Mucosa of gallbladder (tissue), 1 donor: ENCODE data around the gene CYTH2. TPM values are rescaled to one million over a fixed set of nuclear protein-coding genes. Genes with fewer than 3 reads are reported as not detected.
A peak's percentile ranks its signal among the peaks of the same experiment; 100 is the strongest.
"Not testable (repeated sequence)": the region's sequence is repeated elsewhere in the genome, so short reads cannot be mapped to it uniquely, and the experiment has no call there.

Experiments used
- DNase-seq: peaks from one replicate; pipeline ENCODE4 v3.0.0-alpha.2; 2020; ENCODE audit warnings: low spot score
- total RNA-seq: library from RNA; stranded (reverse); gene quantifications from one replicate; pipeline ENCODE4 v1.2.1, GENCODE V29; 2021
- donor health status: DM: no; HTN: no; CAD: no.

The CYTH2 gene
- total RNA-seq, 1 donor from 2014 or later, result 141 TPM

DNA sequence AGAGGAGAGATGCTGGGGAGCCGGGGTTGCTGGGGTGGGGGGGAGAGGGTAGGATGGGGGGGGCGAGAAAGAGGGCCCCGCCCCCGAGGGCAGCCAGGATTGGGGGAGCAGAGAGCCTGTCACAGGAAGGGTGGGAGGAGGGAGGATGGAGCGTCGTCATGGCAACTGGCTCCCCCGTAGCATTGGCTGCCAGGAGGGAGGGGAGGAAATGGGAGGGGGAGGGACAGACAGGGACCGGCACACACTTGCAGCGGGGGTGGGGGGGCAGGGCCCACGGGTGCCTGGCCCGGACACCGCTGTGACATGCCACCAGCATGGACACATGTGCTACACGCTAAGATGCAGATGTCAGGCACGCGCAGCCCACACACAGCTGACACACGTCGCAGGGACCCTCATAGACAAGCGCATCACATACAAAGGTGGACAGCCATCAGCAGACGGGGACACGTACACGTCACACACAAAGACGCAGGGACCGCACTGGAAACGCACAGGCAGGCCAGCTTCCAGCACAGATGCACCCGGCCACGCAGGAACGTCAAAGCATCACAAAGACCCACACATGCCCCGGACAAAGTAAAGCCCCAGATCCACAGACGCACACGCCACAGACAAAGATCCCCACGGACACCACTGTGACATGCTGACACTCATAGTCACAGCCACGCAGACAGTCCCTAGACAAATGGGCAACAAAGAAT lies 42.8 kb downstream of the CYTH2 start, which contains the start of gene LMTK3:
LMTK3 (minus strand) TSS at position 36 of the 704 bp plus-strand sequence. CDS start 259 bp downstream, outside the sequence.
- no peak for DNase-seq

DNA sequence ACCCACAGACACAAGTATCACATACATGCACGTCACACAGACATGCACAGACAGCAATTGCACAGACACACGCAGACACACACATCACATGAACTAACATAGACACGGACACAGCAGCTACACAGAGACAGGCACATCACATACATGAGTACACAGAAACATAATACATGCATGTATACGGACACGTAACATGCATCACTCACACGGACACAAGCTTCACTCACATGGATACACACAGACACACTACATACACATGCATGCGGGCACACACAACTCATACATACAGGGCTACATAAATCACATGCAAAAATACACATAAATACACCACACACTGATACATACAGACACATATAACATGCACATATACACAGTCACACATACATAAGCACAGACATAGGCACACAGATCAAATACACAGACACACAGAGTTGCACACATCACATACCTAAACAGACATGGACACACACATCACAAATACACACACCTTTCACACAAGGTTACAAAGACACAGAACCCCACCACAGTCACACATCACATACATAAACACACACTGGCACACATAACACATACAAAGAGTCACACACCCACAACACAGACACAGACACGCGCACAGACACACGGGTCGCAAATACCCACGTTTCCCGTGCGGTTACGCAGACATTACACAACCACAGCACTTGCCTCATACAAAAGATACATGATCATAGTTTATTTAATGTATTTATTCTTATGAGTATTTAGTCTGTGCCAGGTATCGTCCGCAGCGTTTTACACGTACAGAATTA lies 43.5 kb downstream of the CYTH2 start:
- no peak for DNase-seq

DNA sequence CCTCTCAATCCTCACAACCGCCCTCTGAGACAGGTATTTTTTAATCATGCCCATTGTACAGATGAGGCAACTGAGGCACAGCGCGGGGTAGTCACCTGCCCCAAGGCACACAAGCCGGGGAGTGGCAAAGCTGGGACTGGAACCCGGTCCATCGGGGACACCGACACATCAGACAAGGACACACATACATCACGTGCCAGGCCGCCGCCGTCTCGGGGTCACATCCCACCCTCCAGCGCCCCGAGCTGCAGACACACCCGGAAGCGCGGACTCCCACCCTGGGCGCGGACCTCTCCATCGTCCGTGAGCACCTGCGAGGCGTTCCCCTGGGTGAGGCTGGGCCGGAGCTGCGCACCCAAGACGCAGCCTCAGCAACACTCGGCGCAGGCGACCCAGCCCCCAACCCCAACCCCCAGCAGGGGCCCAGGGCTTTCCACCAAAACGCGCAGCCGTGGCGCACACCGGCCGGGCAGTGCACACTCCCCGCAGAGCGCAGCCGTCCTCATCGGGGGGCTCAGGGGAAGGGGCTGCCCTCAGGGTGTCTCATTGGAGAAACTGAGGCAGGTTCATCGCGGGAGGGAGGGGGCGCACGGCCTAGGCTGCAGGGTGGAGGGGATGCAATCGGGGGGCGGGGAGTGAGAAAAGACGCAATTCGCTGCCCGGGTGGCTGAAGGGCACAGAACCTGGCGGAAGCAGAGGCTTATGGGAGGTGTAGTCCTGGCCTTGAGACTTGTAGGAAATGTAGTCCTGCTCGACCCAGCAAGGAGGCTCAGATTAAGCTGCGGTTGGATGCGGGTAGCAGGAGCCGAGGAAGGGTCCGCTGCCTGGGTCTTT lies 44.3 kb downstream of the CYTH2 start:
- DNase-seq, result peak; percentile 74

DNA sequence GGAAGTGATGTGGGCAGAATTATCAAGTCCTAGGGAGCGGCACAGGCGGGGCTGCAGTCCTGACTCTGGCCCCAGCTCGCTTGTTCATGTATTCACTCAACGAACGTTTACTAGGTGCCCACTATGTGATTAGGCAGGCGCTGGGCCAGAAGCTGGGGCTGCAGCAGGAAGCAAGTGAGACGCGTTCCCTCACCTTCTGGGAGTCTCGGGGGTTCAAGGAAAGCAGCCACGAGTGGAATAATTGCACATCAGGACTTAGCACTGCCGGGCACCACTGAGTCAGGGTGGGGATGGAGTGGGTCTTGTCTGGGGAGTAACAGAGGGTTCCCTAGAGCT lies 44.9 kb downstream of the CYTH2 start:
- no peak for DNase-seq

DNA sequence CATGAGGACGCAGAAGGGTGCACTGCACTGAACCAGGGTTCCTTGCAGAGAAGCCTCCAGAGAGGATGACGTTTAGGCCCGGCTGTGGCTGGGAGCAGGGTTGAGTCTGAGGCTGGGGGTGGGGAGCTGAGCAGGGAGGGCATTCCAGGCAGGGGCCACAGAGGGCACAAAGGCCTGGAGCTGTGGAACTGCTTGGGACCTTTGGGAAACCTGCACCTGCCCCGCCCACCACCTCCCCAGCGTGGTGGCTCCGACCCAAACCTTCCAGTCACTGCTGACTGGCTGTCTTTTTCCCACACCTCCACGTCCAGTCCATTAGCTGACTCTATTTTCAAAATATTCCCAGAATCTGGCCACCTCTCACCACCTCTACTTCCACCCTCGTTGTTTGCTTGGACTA lies 47.4 kb downstream of the CYTH2 start:
- no peak for DNase-seq

DNA sequence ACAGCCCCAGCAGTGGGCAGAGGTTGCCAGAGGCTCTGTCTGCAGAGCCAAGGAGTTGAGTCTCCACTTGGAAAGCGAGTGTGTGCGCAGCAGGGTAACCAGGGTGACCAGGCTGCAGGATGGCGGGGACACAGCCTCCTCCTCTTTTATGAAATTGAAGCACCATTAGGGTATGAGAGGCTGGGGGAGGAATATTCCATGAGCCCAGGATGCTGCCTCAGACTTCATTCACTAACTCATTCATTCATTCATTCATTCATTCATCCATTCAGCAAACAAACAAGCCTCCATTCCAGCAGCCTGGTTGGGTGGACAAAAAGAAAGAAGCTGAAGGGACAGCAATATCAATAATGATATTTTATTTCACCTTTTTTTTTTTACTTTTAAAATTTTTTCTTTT lies 49.0 kb downstream of the CYTH2 start:
- DNase-seq, result no peak

DNA sequence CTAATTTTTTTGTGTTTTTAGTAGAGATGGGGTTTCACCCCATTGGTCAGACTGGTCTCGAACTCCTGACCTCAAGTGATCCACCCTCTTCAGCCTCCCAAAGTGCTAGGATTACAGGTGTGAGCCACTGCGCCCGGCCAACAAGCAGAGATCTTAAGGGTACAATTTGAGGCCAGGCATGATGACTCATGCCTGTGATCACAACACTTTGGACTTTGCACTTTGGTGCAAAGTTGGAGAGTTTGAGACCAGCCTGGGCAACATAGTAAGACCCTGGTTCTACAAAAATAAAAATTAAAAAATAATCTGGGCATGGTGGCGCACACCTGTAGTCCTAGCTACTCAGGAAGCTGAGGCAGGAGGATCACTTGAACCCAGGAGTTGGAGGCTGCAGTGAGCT lies 50.3 kb downstream of the CYTH2 start:
- DNase-seq, result not testable (repeated sequence)

DNA sequence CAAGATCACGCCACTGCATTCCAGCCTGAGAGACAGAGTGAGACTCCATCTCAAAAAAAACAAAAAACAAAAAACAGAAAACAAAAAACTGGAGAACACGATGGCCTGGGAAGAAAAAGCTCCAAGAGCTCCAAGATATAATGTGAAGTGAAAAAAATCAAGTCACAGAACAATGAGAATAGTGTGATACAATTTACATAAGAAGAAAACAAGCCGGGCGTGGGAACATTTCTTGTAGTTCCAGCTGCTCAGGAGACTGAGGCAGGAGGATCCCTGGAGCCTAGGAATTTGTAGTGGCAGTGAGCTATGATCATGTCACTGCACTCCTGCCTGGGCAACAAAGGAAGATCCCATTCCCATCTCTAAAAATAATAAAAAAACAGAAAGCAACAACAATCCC lies 51.0 kb downstream of the CYTH2 start:
- no peak for DNase-seq

DNA sequence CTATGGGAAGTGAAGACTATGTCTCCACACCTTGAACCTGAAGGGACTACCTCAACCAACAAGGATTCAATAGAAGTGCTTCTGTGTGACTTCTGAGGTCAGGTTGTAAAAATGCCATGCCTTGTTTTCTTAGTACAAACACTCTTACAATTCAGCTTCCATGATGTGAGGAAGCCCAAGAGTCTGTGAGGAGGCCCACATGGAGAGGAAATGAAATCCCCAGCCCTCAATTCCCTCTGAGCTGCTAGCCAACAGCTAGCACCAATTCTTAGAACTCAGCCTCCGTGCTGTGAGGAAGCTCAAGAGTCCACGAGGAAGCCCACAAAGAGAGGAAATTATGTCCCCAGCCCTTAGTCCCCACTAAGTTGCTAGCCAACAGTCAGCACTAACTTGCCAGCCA lies 55.1 kb downstream of the CYTH2 start:
- no peak for DNase-seq

DNA sequence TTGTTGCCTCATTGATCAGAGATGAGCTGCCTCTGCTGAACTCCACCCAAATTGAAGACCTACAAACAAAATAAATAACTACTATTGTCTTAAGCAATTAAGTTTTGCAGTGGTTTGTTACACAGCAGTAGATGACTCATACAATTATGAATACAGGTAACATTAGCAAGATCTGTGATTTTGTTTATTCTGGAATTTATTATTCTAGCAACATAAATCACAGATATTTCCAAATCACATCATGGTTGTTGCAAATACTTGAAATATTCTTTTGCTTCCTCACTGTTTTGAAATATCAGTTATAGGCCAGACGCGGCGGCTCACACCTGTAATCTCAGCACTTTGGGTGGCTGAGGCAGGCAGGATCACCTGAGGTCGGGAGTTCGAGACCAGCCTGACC lies 55.6 kb downstream of the CYTH2 start:
- no peak for DNase-seq

DNA sequence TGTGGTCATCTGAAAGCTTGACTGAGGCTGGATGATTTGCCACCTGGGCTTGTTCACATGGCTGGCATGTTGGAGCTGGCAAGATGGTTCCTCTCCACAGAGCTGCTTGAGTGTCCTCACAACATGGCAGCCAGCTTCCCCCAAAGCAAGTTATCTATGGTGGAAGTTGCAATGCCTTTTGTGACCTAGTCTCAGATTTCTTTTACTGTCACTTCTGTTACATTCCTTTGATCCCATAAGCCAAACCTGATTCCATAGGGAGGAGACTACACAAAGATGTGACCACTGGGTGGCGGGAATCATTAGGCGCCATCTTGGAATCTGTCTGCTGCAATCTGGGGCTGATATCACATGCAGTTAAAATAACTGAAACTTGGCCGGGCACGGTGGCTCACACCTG lies 60.0 kb downstream of the CYTH2 start:
- no peak for DNase-seq

DNA sequence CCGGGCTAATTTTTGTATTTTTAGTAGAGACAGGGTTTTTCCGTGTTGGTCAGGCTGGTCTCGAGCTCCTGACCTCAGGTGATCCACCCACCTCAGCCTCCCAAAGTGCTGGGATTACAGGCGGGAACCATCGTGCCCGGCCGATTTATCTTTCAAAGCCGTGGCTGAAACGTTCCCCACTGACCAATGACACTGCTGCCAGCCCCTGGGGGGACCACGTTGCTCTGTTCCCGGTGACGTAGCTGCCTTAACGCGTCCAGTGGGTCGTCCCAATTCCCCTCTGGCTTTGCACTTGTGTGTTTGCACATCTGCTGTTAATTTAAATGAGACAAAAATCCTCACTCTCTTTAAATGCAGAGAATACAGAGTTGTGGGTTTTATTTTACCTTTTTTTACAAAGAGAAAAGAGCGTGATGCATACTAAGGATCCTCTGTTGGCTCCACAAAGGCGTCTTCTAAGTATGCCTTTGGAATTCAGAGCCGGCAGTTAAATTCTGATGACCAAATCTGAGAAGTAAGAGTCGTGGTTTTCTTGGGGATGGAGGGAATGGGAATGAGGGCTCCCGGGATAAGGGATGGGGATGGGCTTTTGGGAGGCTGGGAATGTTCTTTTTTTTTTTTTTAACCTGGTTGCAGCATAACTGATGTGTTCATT lies 61.0 kb downstream of the CYTH2 start:
- no peak for DNase-seq

DNA sequence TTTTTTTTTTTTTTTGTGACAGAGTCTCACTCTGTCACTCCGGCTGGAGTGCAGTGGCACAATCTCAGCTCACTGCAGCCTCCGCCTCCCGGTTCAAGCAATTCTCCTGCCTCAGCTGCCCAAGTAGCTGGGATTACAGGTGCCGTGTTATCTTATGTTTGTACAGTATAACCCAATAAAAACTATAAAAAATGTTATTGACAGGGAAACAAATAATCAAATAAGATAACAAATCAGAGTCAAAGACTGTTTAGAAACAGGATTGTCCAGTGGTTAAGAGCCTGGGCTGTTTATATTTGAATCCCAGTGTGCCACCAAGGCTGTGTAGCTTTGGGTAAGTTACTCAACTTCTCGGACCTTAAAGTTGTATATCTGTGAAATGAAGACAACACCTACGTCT lies 61.6 kb downstream of the CYTH2 start:
- no peak for DNase-seq

Other genes starting within 250 kb of the CYTH2 start
- gene CARD8, start 213.5 kb upstream of the CYTH2 start, total RNA-seq, result 38.6 TPM
- 0.43 TPM for gene ZNF114, start 199.3 kb upstream of the CYTH2 start, total RNA-seq
- 52.4 TPM for gene EMP3, start 143.8 kb upstream of the CYTH2 start, total RNA-seq
- 18.0 TPM for gene TMEM143, start 105.4 kb upstream of the CYTH2 start, total RNA-seq
- gene SYNGR4, start 105.0 kb upstream of the CYTH2 start, total RNA-seq, result not detected
- 205 TPM for gene KDELR1, start 77.8 kb upstream of the CYTH2 start, total RNA-seq
- gene GRIN2D, start 75.7 kb upstream of the CYTH2 start, total RNA-seq, result 0.69 TPM
- gene GRWD1, start 23.4 kb upstream of the CYTH2 start, total RNA-seq, result 27.6 TPM
- gene KCNJ14, start 13.8 kb upstream of the CYTH2 start, total RNA-seq, result 1.0 TPM
- 21.0 TPM for gene LMTK3, start 42.5 kb downstream of the CYTH2 start, total RNA-seq
- gene SULT2B1, start 82.8 kb downstream of the CYTH2 start, total RNA-seq, result 13.1 TPM
- gene SPACA4, start 137.4 kb downstream of the CYTH2 start, total RNA-seq, result not detected
- 143 TPM for gene FAM83E, start 145.7 kb downstream of the CYTH2 start, total RNA-seq
- 1,057 TPM for gene RPL18, start 149.8 kb downstream of the CYTH2 start, total RNA-seq
- gene SPHK2, start 150.1 kb downstream of the CYTH2 start, total RNA-seq, result 51.8 TPM
- 39.9 TPM for gene DBP, start 168.0 kb downstream of the CYTH2 start, total RNA-seq
- gene CA11, start 176.8 kb downstream of the CYTH2 start, total RNA-seq, result 46.2 TPM
- gene NTN5, start 203.6 kb downstream of the CYTH2 start, total RNA-seq, result 0.46 TPM
- 78.1 TPM for gene FUT2, start 226.6 kb downstream of the CYTH2 start, total RNA-seq